Measurements from ENCODE around the gene TRPM6.
A peak's percentile ranks its signal among the peaks of the same experiment; 100 is the strongest.

The TRPM6 gene

DNA sequence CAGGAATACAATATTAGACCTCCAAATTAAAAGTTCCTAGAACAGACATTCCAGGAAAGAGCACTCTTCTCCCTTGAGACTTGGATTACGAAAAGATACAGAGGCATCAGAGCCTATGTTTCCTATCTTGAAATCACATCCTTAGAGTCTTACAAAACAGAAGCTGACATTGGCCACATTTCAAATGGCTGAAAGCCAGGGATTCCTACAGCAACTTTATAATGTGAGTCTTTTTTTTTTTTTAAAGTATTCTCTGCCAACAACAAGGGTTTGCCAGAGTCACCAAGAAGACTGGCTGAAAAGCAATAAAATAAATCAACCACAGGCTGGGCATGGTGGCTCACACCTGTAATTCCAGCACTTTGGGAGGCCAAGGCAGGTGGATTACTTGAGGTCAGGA is 63.1 kb downstream of the TRPM6 start:
- no peak for TF ChIP-seq CTCF (IDR thresholded peaks at IDR 0.05)
- Histone ChIP-seq H3K36me3 (no peaks in the 10 kb centered on the region), H3K27ac (no peak overlapping the region), H3K4me3 (no peak overlapping the region), H3K27me3 (no peaks in the 10 kb centered on the region), H3K9me3 (no peaks in the 10 kb centered on the region), H3K4me1 (peaks cover 0 to 4% (median 0%) of the 10 kb centered on the region in 4 donors)
- intact Hi-C loops (cut with DNase I; ENCODE audit: low total_unique reads): no loop called here
- peak in 1 of 2 donors; percentile 38 for DNase-seq

DNA sequence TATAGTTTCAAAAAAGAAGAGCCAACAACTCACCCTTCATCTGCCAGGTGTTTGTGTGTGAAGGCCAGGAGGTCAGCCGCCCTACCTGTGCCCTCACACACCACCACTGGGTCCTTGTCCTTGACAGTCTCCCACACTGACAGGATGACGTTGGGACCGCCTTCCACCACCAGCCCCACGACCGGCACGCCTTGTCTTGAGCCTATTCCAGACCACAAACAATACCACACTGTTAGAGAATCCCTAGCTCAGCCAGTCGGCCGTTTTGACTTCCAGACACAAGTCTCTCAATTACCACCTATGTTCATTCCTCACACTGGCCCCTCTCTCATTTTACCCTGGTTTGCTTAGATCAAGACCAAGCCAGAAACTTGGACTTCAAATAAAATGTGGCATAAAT is 66.1 kb downstream of the TRPM6 start:
- TF ChIP-seq CTCF (IDR thresholded peaks at IDR 0.05): no peak
- Histone ChIP-seq H3K36me3 (no peaks in the 10 kb centered on the region), H3K27ac (no peak overlapping the region), H3K27me3 (no peaks in the 10 kb centered on the region), H3K4me3 (no peak overlapping the region), H3K9me3 (no peaks in the 10 kb centered on the region), H3K4me1 (peaks cover 0 to 4% (median 0%) of the 10 kb centered on the region in 4 donors)
- DNase-seq: no peak
- intact Hi-C loops (cut with DNase I; ENCODE audit: low total_unique reads): no loop called here

GRCh38 chr9:74817816-74818215 is 69.9 kb downstream of the TRPM6 start:
- Histone ChIP-seq H3K27ac (no peak overlapping the region), H3K4me1 (no peaks in the 10 kb centered on the region), H3K27me3 (no peaks in the 10 kb centered on the region), H3K4me3 (no peak overlapping the region), H3K9me3 (no peaks in the 10 kb centered on the region), H3K36me3 (no peaks in the 10 kb centered on the region)
- intact Hi-C loops (cut with DNase I; ENCODE audit: low total_unique reads): no loop called here
- TF ChIP-seq CTCF (IDR thresholded peaks at IDR 0.05): no peak
- DNase-seq: no peak

GRCh38 chr9:74817281-74817810 is 70.4 kb downstream of the TRPM6 start:
- Histone ChIP-seq H3K36me3 (no peaks in the 10 kb centered on the region), H3K27me3 (no peaks in the 10 kb centered on the region), H3K4me3 (no peak overlapping the region), H3K27ac (no peak overlapping the region), H3K4me1 (no peaks in the 10 kb centered on the region), H3K9me3 (no peaks in the 10 kb centered on the region)
- no peak for TF ChIP-seq CTCF (IDR thresholded peaks at IDR 0.05)
- DNase-seq: no peak
- intact Hi-C loops (cut with DNase I; ENCODE audit: low total_unique reads): no loop called here

DNA sequence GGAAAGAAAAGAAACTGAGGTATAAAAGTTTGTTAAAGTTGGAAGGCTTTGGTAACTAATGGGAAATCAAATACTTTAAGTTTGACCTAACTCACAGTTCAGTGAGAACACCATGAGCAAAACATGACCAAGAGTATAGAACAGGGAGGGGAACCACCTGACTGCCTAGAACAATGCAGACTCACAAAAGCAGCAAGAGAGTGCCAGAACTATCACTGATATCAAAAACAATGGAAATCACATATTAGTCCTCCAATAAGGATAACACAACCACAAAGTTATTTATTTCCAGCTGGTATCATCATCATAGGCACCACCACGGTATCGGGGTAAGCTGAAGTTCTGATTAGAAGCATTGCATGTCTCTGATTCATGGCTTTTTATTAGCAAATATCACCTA is 77.5 kb downstream of the TRPM6 start:
- H3K4me3 ChIP-seq: no peak overlapping the region
- no peak for TF ChIP-seq CTCF (IDR thresholded peaks at IDR 0.05)
- no peaks in the 10 kb centered on the region for H3K27me3 ChIP-seq
- no peaks in the 10 kb centered on the region for H3K36me3 ChIP-seq
- H3K9me3 ChIP-seq: no peaks in the 10 kb centered on the region
- intact Hi-C loops (cut with DNase I; ENCODE audit: low total_unique reads): no loop called here
- no peaks in the 10 kb centered on the region for H3K4me1 ChIP-seq
- no peak overlapping the region for H3K27ac ChIP-seq
- no peak for DNase-seq

DNA sequence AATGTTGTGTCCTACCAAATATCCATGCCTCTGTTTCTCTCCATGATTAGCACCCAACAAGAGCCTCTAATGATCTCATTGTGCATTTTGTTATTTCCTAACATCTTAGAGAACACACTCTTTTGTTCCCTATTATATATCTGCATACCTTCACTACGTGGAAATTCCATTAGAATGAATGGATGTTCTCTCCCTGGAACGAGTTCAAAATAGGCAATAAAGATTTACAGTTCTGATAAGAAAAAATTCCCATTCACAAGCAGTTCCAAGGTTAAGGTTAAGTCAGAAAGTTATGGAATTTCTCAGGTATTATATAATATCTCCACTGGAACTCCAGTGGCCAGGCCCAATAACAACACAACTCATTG is 83.7 kb downstream of the TRPM6 start:
- intact Hi-C loops (cut with DNase I; ENCODE audit: low total_unique reads): no loop called here
- no peak for TF ChIP-seq CTCF (IDR thresholded peaks at IDR 0.05)
- no peak for DNase-seq
- Histone ChIP-seq H3K27ac (no peak overlapping the region), H3K4me3 (no peak overlapping the region), H3K9me3 (no peaks in the 10 kb centered on the region), H3K36me3 (no peaks in the 10 kb centered on the region), H3K27me3 (peaks cover 0 to 2% of the 10 kb centered on the region in 2 donors), H3K4me1 (no peaks in the 10 kb centered on the region)
